HT1080 (cell line): ENCODE measurements around the gene OR6X1. TPM values are rescaled to one million over a fixed set of nuclear protein-coding genes. Genes with fewer than 3 reads are reported as not detected.

ENCODE experiments used
- DNase-seq: peaks from one replicate; pipeline ENCODE4 v3.0.0-alpha.2; 2015; ENCODE audit warnings: low read depth
- polyA plus RNA-seq, 2 experiments: library from polyadenylated mRNA; depleted of rRNA; stranded (reverse); fragments of >200 nt; gene quantifications; 2 replicates each; pipeline ENCODE4 v1.2.3, GENCODE V29; 2015
- total RNA-seq: library from RNA; depleted of rRNA; stranded (reverse); fragments of >200 nt; shearing (Covaris generic); gene quantifications from 2 replicates; pipeline ENCODE4 v1.2.3, GENCODE V29; 2014; rRNA removed

Gene OR6X1, protein sequence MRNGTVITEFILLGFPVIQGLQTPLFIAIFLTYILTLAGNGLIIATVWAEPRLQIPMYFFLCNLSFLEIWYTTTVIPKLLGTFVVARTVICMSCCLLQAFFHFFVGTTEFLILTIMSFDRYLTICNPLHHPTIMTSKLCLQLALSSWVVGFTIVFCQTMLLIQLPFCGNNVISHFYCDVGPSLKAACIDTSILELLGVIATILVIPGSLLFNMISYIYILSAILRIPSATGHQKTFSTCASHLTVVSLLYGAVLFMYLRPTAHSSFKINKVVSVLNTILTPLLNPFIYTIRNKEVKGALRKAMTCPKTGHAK
- not detected in 2 replicates for total RNA-seq
- not detected in 2 replicates for polyA plus RNA-seq (2015; cell fraction: cytosol; rRNA removed)
- polyA plus RNA-seq (2015; cell fraction: nucleus; rRNA removed), result not detected in 2 replicates

DNA sequence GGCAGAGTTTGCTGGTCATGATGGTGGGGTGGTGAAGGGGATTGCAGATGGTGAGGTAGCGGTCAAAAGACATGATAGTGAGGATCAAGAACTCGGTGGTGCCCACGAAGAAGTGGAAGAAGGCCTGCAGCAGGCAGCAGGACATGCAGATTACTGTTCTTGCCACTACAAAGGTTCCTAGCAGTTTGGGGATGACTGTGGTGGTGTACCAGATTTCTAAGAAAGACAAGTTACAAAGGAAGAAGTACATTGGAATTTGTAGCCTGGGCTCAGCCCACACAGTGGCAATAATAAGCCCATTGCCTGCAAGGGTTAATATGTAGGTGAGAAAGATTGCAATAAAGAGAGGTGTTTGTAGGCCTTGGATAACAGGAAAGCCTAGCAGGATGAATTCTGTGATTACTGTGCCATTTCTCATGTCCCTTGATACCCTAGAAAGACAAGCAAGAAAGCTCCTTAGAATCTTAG, at the start of gene OR6X1:
Gene OR6X1, minus strand, starts transcription at position 418 of the 468 bp plus-strand sequence. Its CDS starts 0 bp downstream, at position 418.
- no peak for DNase-seq

DNA sequence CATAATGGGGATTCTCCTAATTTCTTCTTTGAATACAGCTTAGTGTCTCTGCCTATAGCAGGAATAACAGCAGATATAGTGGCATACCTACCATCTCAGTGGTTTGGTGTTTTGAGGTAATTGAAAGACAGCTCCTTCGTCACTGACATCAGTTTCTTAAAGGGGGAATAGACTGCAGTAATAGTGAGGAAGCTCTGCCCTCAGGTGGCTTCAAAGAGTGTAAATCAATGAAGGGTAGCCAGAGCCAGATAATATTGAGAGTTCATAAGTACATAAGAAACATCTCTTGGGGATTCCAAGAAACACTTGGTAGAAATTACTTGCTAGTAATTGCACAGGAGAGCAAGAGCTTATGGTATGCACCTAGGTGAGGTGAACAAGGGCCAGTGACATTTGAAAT, 47.4 kb upstream of the OR6X1 start:
- no peak for DNase-seq

- no peak for DNase-seq
Observed at GRCh38 chr11:123800036-123800435, 45.7 kb upstream of the OR6X1 start.

GRCh38 chr11:123799438-123799837, 45.1 kb upstream of the OR6X1 start:
- DNase-seq, result no peak

GRCh38 chr11:123798513-123799252, 44.4 kb upstream of the OR6X1 start:
- no peak for DNase-seq

DNA sequence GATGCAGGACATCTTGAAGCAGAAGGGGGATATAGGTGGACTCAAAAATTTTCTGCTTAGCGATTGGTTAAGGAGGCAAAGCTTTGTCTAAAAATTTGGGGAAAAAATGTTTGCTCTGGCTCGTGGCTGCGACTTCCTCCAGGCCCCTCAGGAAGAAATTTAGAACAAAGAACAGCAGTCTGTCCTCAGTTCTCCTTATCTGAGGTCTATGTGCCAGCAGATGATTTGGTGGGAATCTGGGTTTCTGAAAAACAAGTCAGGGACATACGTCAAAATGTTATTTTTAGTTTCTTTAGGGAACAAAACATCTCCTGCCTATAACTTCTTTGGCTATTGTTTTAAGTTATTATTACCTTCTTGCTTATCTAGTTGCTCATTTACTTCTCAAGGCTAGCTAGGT, 43.8 kb upstream of the OR6X1 start:
- no peak for DNase-seq

DNA sequence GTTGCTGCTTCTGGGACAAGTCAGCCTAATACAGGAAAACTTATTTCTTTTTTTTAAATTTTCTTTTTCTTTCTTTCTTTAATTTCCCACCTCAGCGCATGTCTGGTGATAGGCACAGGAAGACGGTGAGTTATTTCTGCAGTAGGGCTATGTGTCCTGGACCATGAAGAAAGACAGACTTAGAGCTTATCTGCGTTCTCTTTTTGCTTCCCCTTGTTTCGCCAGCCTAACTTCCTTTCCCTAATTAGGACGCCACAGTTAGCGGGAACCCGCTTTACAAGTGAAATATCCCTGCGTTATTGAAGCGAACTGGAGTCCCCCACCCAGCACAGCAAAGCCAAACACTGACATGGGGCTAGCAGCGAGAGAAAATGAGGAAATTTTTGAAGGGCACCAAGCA, 43.2 kb upstream of the OR6X1 start:
- no peak for DNase-seq

DNA sequence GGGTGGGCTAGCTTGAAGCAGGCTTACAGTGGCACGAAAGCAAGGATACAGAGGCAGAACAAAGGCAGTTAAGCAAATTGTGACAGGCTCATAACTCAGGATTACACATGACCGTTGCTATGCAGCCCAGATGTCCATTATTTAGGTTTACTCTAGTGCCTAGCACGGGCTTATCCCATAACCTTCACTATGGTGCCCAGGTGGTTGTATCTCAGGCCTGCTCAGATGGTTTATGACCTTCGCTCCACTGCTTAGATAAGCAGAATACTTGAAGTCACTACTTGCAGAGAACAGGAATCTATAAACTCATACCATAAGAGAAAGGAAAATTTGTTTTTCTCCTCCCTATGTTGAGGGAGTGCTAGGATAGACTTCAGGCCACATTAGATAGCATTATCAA, 42.8 kb upstream of the OR6X1 start:
- DNase-seq, result no peak

GRCh38 chr11:123796226-123796625, 41.9 kb upstream of the OR6X1 start:
- no peak for DNase-seq

- no peak for DNase-seq
Observed at GRCh38 chr11:123783536-123783935, 29.2 kb upstream of the OR6X1 start.

DNA sequence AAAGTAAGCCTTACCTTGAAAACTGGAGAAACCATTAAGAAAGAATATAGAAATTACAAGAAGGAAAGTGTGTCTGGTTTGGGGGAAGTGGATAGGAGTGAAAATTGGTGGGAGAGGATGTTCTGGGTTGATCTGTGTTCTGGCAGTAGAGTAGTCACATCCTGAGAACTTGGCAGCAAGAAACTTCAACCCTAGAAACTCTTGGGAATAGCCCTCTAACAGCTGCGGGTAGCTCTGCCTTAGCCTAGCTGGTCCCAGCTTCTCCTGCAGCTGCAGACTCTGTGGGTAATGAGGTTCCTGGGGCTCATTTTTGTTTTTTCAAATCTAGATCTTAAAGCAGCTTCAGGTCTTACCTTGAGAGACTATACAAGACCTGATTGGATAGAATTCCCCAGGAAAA, 24.2 kb upstream of the OR6X1 start:
- no peak for DNase-seq

DNA sequence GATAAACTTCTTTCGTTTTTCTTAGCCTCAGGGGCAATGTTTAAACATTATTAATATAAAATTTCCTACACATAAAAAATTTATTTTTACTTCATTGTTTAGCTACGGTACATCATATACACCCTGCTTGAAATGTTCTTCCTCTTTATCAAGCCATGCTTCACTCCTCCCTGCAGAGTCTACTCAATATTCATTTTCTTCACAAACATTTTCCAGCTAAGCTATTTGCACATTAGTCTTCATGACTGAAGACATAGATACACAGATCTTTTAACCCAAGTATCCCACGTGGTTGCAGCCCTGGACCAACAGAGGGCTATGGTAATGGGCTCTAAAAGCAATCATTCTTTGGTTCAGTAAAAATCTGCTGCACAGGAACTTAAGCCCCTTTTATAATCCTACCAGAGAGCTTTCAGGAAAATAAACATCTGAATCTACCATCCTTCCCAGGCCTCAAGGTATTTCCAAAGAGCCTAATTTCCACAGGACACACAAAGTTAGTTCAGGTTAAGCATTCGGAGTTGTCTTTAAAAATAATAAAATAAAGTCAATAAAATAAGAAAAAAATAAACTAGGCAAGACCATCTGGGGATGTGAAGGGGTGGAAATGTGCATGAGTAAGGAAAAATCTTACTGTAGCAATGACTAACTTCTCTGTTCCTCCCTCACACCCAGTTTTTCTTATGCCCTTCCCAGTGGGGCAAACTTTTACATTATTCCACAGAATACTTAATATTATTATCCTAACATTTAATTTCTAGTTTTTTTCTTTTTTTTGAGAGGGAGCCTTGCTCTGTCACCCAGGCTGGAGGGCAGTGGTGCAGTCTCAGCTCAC, 21.6 kb upstream of the OR6X1 start:
- no peak for DNase-seq

GRCh38 chr11:123775289-123775688, 21.0 kb upstream of the OR6X1 start:
- DNase-seq, result no peak

- no peak for DNase-seq
Observed at GRCh38 chr11:123773959-123774358, 19.6 kb upstream of the OR6X1 start.

- no peak for DNase-seq
Observed at GRCh38 chr11:123773026-123773425, 18.7 kb upstream of the OR6X1 start.

GRCh38 chr11:123771664-123772063, 17.3 kb upstream of the OR6X1 start:
- no peak for DNase-seq

DNA sequence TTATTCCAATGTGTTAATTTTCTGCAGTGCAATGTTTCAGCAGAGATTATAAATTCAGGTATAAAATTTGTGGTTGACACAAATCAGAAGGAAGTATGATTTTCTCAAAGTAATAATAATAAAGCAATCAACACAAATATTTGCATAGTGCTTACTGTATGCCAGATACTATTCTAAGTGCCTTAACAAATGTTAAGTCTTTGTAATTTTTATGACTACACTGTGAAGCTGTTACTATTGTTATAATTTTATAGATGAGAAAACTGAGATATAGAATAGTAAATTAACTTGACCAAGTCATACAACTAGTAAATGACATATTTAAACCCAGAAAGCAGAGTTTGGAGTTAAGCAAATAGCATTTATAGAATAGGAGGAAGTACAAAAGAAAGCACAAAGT, 16.4 kb upstream of the OR6X1 start:
- no peak for DNase-seq

- DNase-seq, result no peak
Observed at GRCh38 chr11:123765601-123766000, 11.3 kb upstream of the OR6X1 start.

GRCh38 chr11:123762422-123762821, 8.1 kb upstream of the OR6X1 start:
- DNase-seq, result no peak

GRCh38 chr11:123760894-123761293, 6.6 kb upstream of the OR6X1 start:
- no peak for DNase-seq

- no peak for DNase-seq
Observed at GRCh38 chr11:123757976-123758375, 3.7 kb upstream of the OR6X1 start.

- DNase-seq, result no peak
Observed at GRCh38 chr11:123755813-123756212, 1.5 kb upstream of the OR6X1 start.
